Measurements from ENCODE around the gene ING4.
"Not testable (repeated sequence)": the region's sequence is repeated elsewhere in the genome, so short reads cannot be mapped to it uniquely, and the experiment has no call there.

ING4 gene

GRCh38 chr12:6662906-6663742, at the start of gene ING4:
Gene ING4, minus strand, starts transcription at chr12:6663119. Its CDS starts 18 bp downstream, at chr12:6663101.
- no peak for TF ChIP-seq CTCF (IDR thresholded peaks at IDR 0.05; ENCODE audit: insufficient read depth, low read depth, low read length, missing control alignments)
- H3K4me3 ChIP-seq (ENCODE audit: low read depth, low read length) = peak within 1 kb of the TSS; percentile 100
- DNase-seq (ENCODE audit: low read depth) = peak; percentile 100

GRCh38 chr12:6708960-6709394, 46.1 kb upstream of the ING4 start:
- DNase-seq (ENCODE audit: low read depth) = no peak
- no peak overlapping the region for H3K4me3 ChIP-seq (ENCODE audit: low read depth, low read length)
- TF ChIP-seq CTCF (IDR thresholded peaks at IDR 0.05; ENCODE audit: insufficient read depth, low read depth, low read length, missing control alignments) = no peak

- not testable (repeated sequence) for DNase-seq (ENCODE audit: low read depth); H3K4me3 ChIP-seq (ENCODE audit: low read depth, low read length)
Observed at GRCh38 chr12:6708351-6708750, 45.4 kb upstream of the ING4 start.

- TF ChIP-seq CTCF (IDR thresholded peaks at IDR 0.05; ENCODE audit: insufficient read depth, low read depth, low read length, missing control alignments) = no peak
- DNase-seq (ENCODE audit: low read depth) = peak; percentile 31
- H3K4me3 ChIP-seq (ENCODE audit: low read depth, low read length) = no peak overlapping the region
Observed at GRCh38 chr12:6703631-6704030, 40.7 kb upstream of the ING4 start.

GRCh38 chr12:6701078-6701768, 38.3 kb upstream of the ING4 start:
- TF ChIP-seq CTCF (IDR thresholded peaks at IDR 0.05; ENCODE audit: insufficient read depth, low read depth, low read length, missing control alignments) = no peak
- H3K4me3 ChIP-seq (ENCODE audit: low read depth, low read length) = no peak overlapping the region
- no peak for DNase-seq (ENCODE audit: low read depth)

- no peak for DNase-seq (ENCODE audit: low read depth)
- no peak for TF ChIP-seq CTCF (IDR thresholded peaks at IDR 0.05; ENCODE audit: insufficient read depth, low read depth, low read length, missing control alignments)
- no peak within 1 kb of the TSS for H3K4me3 ChIP-seq (ENCODE audit: low read depth, low read length)
Observed at GRCh38 chr12:6700646-6701051, 37.7 kb upstream of the ING4 start, which contains the start of gene PIANP. Gene PIANP, minus strand, starts transcription at chr12:6700815. Its CDS starts 2,754 bp downstream, at chr12:6698061.

GRCh38 chr12:6699989-6700645, 37.2 kb upstream of the ING4 start:
- no peak for DNase-seq (ENCODE audit: low read depth)
- H3K4me3 ChIP-seq (ENCODE audit: low read depth, low read length) = no peak overlapping the region
- no peak for TF ChIP-seq CTCF (IDR thresholded peaks at IDR 0.05; ENCODE audit: insufficient read depth, low read depth, low read length, missing control alignments)

Measured in GM12865 (cell line).